Measurements from ENCODE around the gene NXPE4. TPM values are rescaled to one million over a fixed set of nuclear protein-coding genes. Genes with fewer than 3 reads are reported as not detected.

Gene NXPE4
- total RNA-seq, 3 donors from 2014 or later (not counting 1 experiment from before 2014, with no cell fraction given), result not detected

GRCh38 chr11:114618139-114618538 lies 22.6 kb upstream of the NXPE4 start:
- Histone ChIP-seq H3K9me3 (ENCODE audit: control insufficient read depth, insufficient read depth, low read length) (peaks cover 6% of the 10 kb centered on the region), H3K4me1 (ENCODE audit: control insufficient read depth, insufficient read depth, low read length) (no peaks in the 10 kb centered on the region), H3K27ac (ENCODE audit: low read length) (no peak overlapping the region), H3K27me3 (ENCODE audit: control insufficient read depth, insufficient read depth, low read length) (no peaks in the 10 kb centered on the region), H3K36me3 (ENCODE audit: control insufficient read depth, insufficient read depth, low read length) (no peaks in the 10 kb centered on the region), H3K4me3 (ENCODE audit: low read length) (no peak overlapping the region)
- DNase-seq (no peak), ATAC-seq (no peak)
- no peaks in the 10 kb centered on the region for H3K4me1 Mint-ChIP-seq
- TF ChIP-seq CTCF (IDR thresholded peaks at IDR 0.05), result no peak
- H3K9me3 Mint-ChIP-seq, result no peaks in the 10 kb centered on the region
- no peak overlapping the region for H3K4me3 Mint-ChIP-seq
- no peak overlapping the region for H3K27ac Mint-ChIP-seq
- H3K27me3 Mint-ChIP-seq (ENCODE audit: low read depth in 2 of 2), result no peaks in the 10 kb centered on the region
- WGBS (ENCODE audit: insufficient coverage), result 95% methylated on average over 5 of the region's 5 CpGs
- H3K36me3 Mint-ChIP-seq, result no peaks in the 10 kb centered on the region
- intact Hi-C loops (cut with micrococcal nuclease), result no loop called here

- Mint-ChIP-seq H3K4me1 (no peaks in the 10 kb centered on the region), H3K9me3 (no peaks in the 10 kb centered on the region), H3K27me3 (ENCODE audit: low read depth in 2 of 2) (no peaks in the 10 kb centered on the region), H3K4me3 (no peak overlapping the region), H3K36me3 (no peaks in the 10 kb centered on the region), H3K27ac (no peak overlapping the region)
- Histone ChIP-seq H3K27me3 (ENCODE audit: control insufficient read depth, insufficient read depth, low read length) (no peaks in the 10 kb centered on the region), H3K36me3 (ENCODE audit: control insufficient read depth, insufficient read depth, low read length) (no peaks in the 10 kb centered on the region), H3K9me3 (ENCODE audit: control insufficient read depth, insufficient read depth, low read length) (peaks cover 6% of the 10 kb centered on the region), H3K4me3 (ENCODE audit: low read length) (no peak overlapping the region), H3K4me1 (ENCODE audit: control insufficient read depth, insufficient read depth, low read length) (no peaks in the 10 kb centered on the region), H3K27ac (ENCODE audit: low read length) (no peak overlapping the region)
- intact Hi-C loops (cut with micrococcal nuclease), result no loop called here
- 88% methylated on average over 28 of the region's 29 CpGs for WGBS (ENCODE audit: insufficient coverage)
- ATAC-seq (no peak), DNase-seq (no peak)
- no peak for TF ChIP-seq CTCF (IDR thresholded peaks at IDR 0.05)
Measured at GRCh38 chr11:114617157-114618124, 21.9 kb upstream of the NXPE4 start.

- H3K9me3 ChIP-seq (ENCODE audit: control insufficient read depth, insufficient read depth, low read length), result peaks cover 6% of the 10 kb centered on the region
- H3K27ac ChIP-seq (ENCODE audit: low read length), result no peak overlapping the region
- no peaks in the 10 kb centered on the region for H3K36me3 Mint-ChIP-seq
- DNase-seq, result no peak
- H3K4me3 ChIP-seq (ENCODE audit: low read length), result no peak overlapping the region
- no peak overlapping the region for H3K27ac Mint-ChIP-seq
- no peaks in the 10 kb centered on the region for H3K36me3 ChIP-seq (ENCODE audit: control insufficient read depth, insufficient read depth, low read length)
- no peak for ATAC-seq
- no peaks in the 10 kb centered on the region for H3K9me3 Mint-ChIP-seq
- intact Hi-C loops (cut with micrococcal nuclease), result no loop called here
- WGBS (ENCODE audit: insufficient coverage), result 92% methylated on average over 8 of the region's 8 CpGs
- H3K4me1 Mint-ChIP-seq, result no peaks in the 10 kb centered on the region
- no peak for TF ChIP-seq CTCF (IDR thresholded peaks at IDR 0.05)
- H3K4me3 Mint-ChIP-seq, result no peak overlapping the region
- H3K27me3 ChIP-seq (ENCODE audit: control insufficient read depth, insufficient read depth, low read length), result no peaks in the 10 kb centered on the region
- H3K27me3 Mint-ChIP-seq (ENCODE audit: low read depth in 2 of 2), result no peaks in the 10 kb centered on the region
- no peaks in the 10 kb centered on the region for H3K4me1 ChIP-seq (ENCODE audit: control insufficient read depth, insufficient read depth, low read length)
Measured at GRCh38 chr11:114616516-114616915, 20.9 kb upstream of the NXPE4 start.

Measured in natural killer cell (primary cell).